HG03095 (cell line): Measurements from ENCODE around the gene BICD2.
A peak's percentile ranks its signal among the peaks of the same experiment; 100 is the strongest.

Source experiments
- ATAC-seq: cut with Tn5 transposase; IDR thresholded peaks from one replicate; pipeline ENCODE4 v1.9.1; 2021; ENCODE audit warnings: moderate library complexity; ENCODE audit not compliant: unreplicated experiment

The BICD2 gene

DNA sequence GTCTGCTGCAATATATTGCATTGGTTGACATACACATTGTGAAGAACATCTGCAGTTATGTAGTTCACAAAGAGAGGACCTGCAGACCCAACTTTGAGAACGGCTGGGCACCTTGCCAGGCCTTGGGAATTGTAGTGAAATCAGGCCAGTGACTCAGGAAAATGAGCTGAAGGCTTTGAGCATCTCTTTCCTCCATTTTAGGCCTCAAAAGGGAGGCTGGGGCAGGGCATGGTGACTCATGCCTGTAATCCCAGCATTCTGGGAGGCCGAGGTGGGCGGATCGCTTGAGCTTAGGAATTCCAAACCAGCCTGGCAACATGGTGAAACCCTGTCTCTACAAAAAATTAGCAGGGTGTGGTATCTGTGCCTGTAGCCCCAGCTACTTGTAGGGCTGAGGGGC lies 93.3 kb downstream of the BICD2 start:
- no peak for ATAC-seq

GRCh38 chr9:92669890-92670708 lies 94.5 kb downstream of the BICD2 start, which contains the start of gene IPPK:
Gene IPPK, minus strand, starts transcription at chr9:92670131. Its CDS starts 143 bp downstream, at chr9:92669988.
- peak; percentile 91 for ATAC-seq

DNA sequence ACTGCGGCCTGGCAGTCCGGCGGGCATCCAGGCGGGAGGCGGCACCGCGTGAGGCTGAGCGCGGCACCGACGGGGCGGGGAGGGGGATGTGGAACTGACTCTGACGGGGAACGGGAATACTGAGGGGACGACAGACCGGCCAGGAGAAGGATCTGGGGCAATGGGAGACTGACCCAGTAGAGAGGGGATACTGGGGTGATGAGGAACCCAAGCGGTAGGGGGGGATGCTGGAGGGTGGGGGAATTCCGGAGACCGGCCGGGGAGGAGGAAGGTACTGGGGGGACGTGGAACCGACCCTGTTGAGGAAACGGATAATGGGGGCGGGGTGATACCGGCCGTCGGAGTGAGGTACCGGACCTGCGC lies 95.1 kb downstream of the BICD2 start:
- ATAC-seq: peak; percentile 8

GRCh38 chr9:92668746-92669526 lies 95.7 kb downstream of the BICD2 start:
- ATAC-seq: no peak

DNA sequence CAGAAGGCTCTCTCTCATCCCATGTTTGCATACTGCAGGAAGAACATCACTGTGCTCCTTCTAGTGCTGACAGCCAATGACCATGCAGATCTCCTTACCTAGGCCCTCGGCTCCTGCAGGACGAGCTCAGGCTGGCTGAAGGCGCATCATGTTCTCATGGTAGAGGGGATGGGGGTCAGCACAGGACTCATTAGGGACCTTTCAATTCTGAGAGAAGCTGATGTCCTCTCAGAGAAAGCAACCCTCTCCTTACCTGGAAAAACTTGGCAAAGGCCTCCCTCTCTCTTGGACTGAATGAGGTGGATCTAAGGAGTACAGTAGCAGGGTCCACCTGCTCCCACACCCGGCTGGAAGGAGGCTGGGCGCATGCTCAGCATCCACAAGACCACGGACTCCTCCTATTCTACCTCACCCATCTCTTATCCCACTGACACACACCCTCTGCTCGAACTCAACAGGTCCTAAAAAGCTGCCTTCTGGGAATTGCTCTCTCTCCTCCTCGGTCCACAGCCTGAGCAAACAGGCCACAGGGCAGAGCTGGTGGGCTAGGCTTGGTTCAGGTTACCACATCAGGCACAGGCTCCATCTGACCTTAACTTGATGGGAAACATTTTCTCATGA lies 97.6 kb downstream of the BICD2 start:
- no peak for ATAC-seq

DNA sequence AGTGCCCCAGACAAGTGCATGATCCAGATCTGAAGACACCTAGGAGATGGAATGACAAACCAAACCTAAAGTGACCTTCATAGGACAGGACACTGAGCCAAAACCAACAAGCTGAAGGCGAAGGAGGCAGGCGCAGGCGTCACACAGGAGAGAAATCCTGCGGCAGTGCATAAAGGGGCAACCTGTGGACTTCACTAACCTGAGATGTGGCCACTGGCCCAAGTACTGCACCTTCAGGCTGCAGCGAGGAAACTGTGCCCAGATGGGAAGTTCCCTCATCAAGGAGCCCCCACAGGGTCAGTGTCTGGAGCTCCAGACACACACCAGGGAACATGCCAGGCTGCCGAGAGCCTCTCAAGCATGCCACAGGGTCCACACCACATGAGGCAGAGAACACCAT lies 98.4 kb downstream of the BICD2 start:
- ATAC-seq: no peak

- no peak for ATAC-seq
Measured at GRCh38 chr9:92665836-92666235, 98.8 kb downstream of the BICD2 start.

- ATAC-seq: no peak
Measured at GRCh38 chr9:92664394-92665152, 100.1 kb downstream of the BICD2 start.

GRCh38 chr9:92663951-92664350 lies 100.7 kb downstream of the BICD2 start:
- no peak for ATAC-seq

DNA sequence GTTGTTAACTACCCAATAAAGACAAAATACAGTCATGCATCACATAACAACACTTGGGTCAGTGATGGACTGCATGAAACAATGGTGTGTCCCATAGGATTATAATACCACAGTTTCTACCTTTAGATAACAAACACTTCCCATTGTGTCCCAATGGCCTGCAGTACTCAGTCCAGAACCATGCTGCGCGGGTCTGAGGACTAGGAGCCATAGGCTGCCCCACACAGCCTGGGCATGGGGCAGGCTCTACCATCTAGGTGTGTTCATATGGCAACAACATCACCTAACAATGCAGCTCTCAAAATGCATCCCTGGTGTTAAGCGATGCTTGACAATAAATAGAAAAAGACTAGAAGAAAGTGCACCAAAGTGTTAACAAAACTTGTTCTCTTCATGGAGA lies 101.5 kb downstream of the BICD2 start:
- ATAC-seq: no peak

DNA sequence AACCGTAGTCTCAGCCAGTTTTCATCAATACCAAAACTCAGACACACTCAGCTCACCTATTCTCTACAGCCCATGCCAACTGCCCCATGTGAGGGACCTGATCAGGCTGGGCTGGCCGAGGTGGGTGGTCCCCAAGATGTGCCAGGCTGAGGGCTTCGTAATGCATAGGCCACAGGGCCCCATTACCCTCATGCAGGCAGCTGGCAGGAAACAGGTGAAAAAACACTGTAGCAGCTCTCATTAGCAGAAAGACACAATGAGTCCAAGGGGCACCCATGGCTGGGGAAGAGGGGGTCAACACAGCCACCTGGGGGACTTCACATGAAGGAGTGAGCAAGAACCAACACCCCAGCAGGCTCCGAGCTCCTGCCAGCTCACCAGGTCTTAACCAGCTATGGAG lies 102.9 kb downstream of the BICD2 start:
- ATAC-seq: no peak
